Neural progenitor cell (in vitro differentiated cells): ENCODE results near the gene AGBL4.

Experiments used
- CTCF ChIP-seq: fragments of 200-600 bp; sonication (generic); IDR thresholded peaks from 2 replicates; pipeline ENCODE4 v1.5.1; 2017; ENCODE audit warnings: antibody characterized with exemption, mild to moderate bottlenecking
- EZH2 ChIP-seq: fragments of 200-600 bp; sonication (generic); IDR thresholded peaks from 2 replicates; pipeline ENCODE4 v1.6.1; 2017; ENCODE audit warnings: antibody characterized with exemption, mild to moderate bottlenecking, moderate library complexity

DNA sequence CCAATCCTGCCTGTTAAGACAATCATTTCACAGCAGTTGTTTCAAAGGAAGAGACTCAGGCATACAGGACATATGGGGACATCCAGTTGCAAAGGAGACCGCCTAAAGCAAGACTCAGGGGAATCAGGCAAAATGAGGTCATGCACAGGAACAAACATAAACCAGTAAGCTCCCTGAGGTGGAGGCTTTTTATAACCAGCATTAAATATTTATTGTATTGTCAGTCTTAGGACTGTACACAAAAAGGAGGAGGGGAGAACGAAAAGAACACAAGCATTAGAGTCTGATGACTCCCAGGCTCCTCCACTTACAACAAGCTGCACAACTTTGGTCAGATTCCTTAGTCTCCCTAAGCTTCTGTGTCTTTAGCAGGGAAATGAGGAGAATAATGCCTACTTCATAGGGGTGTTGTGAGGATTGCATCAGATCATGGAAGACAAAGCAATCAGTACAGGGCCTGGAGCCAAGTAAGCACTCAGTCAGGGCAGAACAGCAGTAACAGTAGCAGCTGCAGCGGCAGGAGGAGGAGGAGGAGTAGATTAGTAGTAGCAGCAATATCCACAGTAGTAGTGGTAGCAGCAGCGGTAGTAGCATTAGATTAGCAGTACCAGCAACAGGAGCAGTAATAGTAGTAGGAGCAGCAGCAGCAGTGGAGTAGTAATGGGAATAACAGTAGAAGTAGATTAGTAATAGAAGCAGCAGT, 1497.6 kb downstream of the AGBL4 start:
- TF ChIP-seq EZH2 (no peak), CTCF (no peak)
